ENCODE results near the gene SYT1. TPM values are rescaled to one million over a fixed set of nuclear protein-coding genes. Genes with fewer than 3 reads are reported as not detected.

Gene SYT1
- total RNA-seq, 2 donors from 2014 or later: 6.1 to 11.5 TPM

MicroRNAs encoded within 50 kb of the gene (microRNA counts, 767-probe panel; counts per million panel counts)
- microRNA hsa-miR-1252: 0 to 431 counts per million in 2 donors

Small RNA genes within 50 kb of the gene (microRNA-seq; reads per million reads assigned to microRNA genes)
- gene MIR1252: not detected

Small RNA genes within 50 kb of the gene (small RNA-seq; reads per million reads assigned to genes)
- 0 reads per million in 2 donors for gene MIR1252

Data from prostate gland (tissue), 2 donors.